ENCODE data around the gene HOXD11.

The HOXD11 gene

DNA sequence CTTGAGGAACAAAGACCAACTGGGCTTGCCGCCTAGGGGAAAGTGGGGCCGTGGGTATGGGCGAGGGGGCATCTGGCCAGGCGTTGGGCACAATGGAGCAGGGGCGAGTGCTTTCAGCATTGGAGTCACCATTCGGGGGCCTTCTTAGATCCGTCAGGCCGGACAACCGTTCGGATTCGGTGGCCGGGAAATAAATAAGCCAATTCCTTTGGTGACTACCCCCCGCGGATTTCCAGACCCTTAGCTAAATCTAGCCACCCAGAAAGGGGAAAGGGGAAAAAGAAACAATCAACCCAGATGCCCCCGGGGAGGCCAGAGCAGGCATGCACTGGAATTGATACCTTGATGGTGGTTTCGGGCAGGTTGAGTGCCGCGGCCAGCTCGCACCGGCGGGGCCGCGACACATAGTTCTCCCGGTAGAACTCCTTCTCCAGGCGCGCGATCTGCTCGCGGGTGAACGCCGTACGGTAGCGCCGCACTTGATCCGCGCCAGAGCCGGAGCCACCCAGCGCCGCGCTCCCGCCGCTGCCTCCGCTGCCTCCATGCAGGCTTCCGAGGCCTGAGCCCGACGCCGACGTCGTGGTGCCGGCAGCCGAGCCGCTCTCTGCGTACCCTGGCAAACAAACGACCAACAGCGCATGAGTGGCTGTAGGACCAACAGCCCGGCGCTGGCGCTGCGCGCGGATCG lies 25.1 kb upstream of the HOXD11 start:
- peak; percentile 27 for DNase-seq

DNA sequence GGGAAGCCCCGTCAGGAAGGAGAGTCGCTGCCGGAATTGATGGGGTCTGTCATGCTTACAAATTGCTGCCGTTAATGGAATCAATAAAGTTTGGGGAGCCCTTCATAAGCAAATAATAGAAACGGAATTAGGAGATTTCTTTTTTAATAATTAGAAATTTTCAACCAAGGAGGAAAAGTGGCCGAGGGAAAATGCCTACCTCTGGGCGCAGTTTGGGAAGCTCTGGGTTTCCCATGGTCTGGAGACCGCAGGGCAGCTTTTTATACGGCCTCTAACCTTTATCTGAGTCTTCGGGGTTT lies 24.6 kb upstream of the HOXD11 start:
- DNase-seq: no peak

DNA sequence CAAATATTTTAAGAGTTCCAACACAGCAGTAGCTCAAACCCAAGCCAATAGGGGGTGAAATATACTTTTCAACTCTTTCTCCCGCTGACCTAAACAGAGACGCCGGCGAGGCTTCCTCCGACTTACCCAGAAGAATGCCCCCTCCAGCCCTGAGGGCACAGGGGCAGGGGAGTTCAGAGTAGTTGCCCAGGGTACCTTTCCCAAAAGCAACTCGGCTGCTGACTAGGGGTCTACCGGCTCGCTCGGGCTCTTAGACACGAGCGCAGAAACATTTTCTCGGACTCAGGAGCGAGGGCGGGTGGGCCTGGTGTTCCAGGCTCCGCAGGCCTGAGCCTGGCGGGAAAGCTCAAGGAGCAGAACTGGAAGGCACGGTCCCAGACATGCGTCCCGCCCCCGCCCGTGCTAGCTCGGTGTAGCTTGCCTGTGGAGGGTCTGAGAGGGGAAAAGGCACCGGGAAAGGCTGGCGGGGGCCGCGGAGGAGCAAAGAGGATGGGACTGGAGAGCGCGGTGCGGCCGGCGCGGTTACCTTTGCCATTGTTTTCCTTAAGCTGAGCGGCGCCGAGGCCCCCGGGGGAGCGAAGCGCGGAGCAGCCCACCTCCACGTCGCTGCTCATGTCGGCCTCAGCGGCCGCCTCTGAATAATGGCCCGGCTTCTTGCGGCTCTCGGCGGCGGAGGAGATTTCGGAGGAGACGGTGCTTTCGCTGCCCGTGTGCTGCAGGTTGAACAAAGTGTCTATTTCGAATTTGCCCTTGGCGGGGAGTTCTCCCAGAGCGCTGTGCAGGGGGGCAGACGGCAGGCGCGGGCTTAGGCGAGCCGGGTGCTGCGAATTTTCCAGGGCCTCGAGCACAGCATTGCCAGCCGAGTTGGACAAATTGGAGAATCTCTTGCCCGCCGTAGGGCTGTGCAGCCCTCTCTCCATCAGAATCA lies 24.0 kb upstream of the HOXD11 start:
- DNase-seq: no peak

DNA sequence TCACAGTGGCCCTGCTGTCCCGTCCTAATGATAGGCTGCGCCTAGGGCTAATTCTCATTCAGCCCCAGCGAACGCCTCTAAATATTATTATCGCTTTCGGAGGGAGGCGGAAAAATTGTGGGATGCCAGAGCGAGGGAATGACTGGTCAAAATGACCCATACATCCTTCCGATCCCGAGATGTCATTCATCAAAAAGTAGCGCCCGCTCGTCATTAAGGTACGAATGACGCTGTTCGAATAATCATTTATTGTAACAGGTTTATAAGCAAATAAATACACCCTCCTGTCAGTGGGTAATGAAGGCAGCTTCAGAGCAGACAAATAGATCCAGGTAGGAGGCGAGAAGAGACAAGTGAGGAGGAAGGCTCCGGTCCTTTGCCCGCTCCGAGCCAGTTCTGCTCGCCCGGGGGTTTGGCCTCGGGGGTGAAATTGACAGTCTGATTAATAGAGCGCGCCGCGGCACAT lies 23.3 kb upstream of the HOXD11 start, which contains the start of gene EVX2:
Gene EVX2 (minus strand): TSS at position 167 of the 466 bp plus-strand sequence. CDS start 186 bp downstream, outside the sequence.
- no peak for DNase-seq

DNA sequence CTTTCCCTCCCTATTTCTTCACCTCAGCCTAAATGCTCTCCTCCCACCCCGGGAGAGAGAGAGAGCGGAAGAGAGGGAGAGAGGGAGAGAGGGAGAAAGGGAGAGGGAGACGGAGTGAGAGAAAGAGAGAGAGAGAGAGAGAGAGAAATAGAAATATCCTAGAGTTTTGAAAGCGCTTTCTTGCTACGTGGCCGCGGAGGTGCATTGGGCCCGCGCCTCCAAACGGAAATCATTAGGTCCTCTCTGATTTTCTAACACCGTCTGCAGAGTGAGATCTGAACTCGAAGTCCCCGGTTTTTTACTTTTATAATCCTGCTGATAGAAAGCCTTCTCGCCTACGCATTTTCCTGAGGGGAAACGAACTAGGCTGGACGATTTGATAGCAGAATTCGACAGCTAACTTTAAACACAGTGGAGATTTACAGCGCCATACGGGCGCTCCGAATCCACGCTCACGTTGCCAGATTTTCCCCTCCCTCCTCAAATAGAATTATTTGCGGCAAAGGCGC lies 22.4 kb upstream of the HOXD11 start:
- DNase-seq: no peak

DNA sequence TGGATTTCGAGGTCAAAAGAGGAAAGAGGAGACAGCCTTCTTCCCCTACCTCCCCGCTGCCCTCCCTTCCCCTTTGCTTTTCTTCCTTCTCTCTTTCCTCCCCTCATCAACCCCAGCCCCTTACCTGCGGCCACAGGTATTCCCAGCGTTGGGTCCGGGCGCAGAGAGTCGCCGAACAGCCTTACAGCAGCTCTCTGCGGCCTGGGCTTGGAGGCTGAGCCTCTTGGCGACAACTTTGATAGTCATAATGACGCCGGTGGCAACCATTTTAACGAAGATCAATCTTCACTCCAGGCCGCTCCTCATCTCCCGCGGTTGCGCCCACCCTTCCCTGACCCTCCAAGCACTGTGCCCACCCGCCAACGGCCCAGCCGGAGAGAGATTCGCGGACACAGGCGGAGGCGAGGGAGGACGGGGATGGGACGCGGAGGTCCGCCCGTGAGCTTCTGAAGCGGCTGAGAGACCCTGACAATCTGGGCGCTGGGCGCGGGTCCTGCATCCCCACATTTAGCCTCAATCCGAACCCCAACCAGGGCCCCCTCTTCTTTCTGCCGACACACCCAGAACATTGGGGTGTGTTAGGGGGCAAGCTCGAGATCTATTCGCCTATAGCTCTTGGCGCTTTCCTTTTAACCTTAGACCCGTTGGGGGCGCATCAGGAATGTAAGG lies 21.8 kb upstream of the HOXD11 start:
- DNase-seq: no peak

DNA sequence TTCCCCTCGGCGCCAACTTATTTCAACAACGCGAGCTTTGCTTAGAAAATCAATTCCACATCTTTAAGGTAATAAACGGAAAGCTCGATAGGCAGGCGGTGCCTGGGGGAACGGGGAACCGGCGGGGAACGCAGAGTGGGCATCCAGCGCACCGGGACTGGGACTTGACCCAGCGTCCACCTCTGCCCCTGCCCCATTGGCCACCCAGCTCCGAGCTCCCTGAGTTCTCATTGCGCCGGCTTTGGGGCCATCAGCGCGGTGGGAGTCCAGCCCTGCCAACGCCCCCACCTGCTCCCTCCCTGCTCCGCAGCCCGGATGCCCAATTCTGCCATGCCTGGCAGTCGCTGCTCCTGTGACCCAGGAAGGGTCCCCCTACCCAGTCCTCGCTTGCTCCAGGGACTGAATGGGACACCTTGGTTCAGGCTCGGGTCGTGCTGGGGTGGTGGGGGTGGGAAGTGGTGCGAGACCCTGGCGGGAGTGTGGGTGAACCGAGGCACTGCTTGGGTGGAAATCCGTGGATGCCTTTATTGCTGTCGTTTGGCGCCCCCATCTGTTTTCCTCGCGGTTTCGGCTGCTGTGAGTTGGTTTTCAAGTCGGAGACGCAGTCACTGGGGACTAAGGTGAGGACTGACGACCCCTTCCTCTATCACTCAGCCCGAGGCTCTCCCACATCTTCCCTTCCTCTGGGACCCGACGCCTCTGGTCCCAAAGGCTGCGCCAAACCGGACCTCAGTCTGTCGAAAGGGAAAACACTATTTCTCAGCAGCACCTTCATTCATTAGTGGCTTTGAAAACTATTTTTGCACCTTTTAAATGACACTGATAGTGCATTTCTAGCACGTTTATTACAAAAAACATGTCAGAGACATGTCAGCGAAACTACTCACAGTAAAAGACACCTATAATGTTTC lies 21.0 kb upstream of the HOXD11 start:
- peak; percentile 23 for DNase-seq

DNA sequence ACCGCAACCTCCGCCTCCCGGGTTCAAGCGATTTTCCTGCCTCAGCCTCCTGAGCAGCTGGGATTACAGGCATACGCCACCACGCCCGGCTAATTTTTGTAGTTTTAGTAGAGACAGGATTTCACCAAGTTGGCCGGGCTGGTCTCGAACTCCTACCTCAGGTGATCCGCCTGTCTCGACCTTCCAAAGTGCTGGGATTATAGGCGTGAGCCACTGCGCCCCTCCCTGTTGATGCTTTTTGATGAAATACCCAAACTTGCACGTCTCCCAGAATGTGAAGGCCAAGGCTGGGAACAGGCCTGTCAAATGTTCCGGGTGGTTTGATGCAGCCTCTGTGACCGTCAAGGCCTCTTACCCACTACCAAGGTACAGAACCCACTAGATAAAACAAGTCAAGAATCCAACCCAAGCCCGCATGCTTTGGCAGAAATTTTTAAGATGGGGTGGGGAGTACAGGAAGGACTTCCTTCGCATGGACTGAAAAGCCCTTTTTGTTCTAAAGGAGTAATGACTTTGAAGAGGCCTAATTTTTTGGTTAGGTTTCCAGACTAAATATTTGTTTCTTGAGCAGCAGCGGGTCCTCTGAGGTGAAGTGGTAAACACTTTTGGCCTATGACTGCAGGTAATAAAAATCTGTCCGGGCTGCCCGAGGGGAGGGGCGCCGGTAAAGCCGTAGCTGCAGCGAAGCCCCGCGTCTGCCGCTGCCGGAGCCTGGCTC lies 19.6 kb upstream of the HOXD11 start:
- DNase-seq: no peak

DNA sequence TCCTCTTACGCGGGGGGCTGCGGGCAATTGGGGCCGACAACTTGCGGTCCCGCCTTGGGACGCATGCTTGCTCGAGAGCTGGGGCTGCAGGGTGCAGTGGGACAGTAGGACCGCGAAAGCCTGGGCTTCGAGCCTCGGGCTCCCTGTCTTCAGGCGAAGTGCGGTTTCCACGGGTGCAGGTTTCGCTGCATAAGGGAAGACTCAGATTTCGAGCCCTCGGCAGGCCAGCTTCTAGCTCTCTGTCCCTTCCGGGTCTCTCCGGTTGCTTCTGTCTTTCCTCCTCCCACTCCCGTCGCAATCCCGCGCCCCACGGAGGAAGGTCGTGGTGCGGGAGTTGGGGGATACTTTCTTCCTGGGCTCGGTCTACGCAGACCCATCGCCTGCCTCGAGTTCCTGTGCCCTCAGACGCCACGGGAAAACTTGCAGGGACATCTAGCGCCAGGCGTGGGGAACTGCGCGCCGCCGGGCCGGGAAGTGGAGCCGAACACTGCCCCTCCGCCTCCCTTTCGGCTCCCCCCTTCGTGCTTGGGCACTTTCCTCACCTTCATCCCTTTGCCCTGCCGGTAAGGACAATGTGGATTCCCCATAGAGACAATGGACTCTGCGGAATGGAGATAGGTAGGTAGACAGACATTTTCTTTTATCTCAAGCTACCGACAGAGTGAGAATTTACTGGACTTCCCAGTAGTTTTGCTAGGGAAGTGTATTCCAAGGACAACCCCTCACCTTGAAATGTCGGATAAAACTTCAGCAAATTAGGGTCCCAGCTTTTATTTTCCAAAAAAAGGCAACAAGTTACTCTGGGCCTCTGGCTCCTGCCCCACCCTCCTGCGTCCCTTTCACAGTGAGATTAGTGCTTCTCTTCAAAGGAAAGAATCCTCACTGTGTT lies 18.8 kb upstream of the HOXD11 start:
- peak; percentile 41 for DNase-seq

DNA sequence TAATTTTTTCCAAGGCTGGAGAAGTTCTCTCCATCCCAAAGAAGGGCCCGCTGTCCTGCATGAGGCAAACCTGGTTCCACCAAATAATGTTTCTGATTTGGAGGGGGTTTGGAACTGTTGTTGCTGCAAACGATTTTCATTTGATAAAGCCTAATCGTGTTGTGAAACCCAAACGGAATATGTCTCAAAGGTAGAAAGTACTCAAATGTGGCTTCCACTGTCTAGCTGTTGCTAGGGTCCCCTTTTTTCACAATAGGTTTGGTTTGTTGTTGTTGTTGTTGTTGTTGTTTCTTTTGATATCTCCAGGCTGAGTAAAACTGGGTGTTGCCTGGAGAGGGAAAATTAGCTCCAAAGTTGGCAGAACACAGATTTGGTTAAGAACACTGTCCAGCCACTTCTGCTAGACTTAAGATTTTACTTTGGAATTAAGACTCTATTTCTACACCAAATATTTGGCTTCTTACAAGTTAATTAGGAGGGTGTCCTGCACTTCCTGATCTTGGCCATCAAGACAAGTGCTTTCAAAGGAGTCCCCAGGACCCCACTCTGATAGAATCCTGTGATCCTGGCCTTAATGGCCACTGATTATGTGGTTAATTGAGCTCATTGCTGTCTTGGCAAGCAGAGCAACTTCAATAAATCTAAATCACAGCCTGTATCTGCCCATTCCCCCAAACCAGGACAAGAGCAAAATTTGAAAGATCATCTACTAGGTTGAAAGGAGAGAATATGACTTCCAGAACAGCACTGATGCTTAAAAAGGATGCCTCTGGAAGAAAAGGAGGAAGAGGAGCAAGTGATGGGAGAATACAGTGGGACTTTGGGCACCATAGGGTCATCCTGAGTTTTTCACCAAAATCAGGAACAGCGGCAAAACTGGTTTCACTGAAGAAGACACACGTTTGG lies 17.9 kb upstream of the HOXD11 start:
- no peak for DNase-seq

DNA sequence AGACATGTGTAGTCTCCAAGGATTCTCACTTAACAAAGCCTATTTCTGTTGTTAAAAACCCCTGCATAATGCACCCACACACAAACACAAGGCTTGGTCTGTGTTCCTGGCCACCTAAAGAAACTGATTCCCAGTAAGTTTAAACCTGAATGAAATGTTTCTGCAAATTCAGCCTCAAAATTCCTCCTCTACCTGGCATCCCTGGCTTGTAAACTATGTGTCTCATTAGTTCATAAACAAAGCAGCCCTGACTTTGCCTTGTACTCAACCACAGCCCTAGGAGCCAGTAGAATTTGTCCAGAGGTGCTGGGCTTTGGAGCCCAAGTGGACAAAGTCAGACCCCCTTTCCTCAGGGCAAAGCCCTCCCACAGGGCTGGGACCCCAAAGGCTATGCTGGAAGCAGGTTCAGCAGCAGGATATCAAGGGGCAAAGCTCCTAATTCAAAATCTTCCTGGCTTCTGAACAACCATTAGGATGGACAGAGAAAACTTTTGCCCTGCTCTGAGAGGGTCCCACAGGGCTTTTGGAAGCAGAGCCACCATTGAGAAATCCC lies 17.2 kb upstream of the HOXD11 start:
- DNase-seq: no peak

DNA sequence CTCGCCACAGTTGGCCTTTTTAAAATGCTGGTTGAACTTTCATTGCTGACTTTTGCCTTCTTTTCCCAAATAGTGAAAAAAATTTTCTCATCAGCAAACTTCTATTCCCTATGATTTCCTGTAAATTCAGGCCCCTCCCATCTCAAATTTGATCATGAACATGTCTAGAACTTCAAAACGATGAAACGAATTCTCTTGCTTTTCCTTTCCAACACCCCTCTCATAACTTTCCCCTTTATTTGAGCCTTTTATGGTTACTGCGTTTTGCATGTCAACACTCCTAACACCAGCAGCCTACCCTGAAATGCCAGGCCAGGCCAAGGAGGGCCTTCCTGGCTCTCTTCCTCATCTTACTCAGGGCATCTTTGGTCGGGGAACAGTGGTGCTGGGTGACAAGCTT lies 16.2 kb upstream of the HOXD11 start:
- no peak for DNase-seq

DNA sequence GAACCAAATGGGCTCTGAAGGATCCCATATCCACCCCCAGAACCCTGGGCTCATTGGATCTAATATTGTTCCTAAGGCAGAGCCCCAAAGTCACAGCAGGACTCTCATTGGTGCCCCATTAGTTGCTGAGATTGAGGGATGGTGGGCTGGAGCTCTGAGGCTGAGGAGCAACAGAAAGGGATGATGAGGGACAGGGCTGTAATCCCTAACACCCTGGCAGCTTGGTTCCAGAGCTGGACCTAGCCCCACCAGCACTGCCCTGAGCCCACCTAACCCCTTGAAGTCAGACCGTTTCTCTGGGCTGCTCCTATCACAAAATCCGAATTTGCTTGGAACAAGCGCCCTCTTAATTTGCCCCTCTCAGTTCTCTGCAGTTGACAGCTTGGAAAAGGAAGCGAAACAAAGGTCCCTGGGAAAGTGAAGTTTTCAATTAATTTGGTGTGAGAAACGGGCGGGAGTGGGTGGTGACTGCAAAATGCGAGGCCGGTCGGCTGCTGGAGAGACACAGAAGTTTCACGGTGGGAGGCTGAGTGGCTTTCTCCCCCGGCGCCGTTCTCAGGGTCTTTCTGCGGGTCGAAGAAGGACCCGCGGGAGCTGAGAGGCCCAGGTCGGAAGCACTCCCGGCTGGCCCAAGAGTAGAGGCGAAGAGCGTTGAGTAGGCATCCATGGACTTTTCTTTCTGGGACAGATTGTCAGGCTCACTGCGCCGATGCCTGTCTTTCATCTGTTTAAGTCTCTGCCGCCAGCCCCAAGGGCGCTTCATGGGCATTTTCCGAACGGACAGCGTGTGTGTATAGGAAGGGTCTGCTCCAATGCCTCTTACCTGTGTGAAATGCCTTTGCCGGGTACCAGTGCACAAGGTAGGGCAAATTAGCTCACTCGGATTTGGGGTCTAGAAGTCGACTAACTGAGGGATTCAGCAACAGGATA lies 15.5 kb upstream of the HOXD11 start:
- DNase-seq: no peak

DNA sequence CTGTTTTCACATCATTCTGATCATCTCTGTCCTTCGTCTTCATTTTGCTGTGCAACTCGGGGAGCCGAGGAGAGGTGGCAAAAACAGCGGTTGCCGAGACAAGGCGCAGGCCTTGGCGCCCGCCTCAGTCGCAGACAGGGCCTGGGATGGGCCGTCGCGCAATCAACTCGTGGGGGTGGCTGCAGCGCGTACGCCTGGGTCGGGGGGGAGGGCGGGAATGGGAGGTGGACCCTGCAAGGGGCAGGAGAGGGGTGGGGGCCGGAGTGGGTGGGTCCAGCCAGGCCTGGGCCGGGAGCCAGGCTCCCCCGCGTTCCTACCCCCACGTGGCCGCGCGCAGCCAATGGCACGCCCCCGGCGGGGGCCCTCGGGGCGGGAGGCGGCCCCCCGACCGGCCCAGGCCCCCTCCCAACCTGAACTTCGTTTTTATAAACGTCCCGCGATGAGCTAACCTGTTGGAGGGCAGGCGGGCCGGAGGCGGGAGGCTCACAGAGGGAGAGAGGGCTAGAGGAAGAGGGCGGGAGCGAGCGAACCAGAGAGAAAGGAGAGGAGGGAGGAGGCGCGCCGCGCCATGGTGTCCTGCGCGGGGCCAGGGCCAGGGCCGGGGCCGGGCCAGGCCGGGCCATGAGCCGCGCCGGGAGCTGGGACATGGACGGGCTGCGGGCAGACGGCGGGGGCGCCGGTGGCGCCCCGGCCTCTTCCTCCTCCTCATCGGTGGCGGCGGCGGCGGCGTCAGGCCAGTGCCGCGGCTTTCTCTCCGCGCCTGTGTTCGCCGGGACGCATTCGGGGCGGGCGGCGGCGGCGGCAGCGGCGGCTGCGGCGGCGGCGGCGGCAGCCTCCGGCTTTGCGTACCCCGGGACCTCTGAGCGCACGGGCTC lies 14.6 kb upstream of the HOXD11 start, which contains the start of gene HOXD13:
Gene HOXD13 (plus strand): TSS at position 452 of the 875 bp plus-strand sequence. CDS start 170 bp downstream, at position 622.
- DNase-seq: no peak

DNA sequence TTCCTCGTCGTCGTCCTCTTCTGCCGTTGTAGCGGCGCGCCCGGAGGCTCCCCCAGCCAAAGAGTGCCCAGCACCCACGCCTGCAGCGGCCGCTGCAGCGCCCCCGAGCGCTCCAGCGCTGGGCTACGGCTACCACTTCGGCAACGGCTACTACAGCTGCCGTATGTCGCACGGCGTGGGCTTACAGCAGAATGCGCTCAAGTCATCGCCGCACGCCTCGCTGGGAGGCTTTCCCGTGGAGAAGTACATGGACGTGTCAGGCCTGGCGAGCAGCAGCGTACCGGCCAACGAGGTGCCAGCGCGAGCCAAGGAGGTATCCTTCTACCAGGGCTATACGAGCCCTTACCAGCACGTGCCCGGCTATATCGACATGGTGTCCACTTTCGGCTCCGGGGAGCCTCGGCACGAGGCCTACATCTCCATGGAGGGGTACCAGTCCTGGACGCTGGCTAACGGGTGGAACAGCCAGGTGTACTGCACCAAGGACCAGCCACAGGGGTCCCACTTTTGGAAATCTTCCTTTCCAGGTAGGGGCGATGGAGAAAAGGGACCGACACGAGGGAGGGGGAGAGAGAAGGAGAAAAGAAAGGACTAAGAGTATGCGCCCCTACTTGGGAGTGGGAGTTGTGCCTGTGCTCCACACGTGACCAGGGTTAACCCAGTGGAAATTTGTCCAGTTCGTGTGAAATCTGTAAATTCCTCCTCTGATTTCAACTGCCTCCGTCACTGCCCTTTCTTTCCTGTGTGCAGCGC lies 13.8 kb upstream of the HOXD11 start:
- no peak for DNase-seq

DNA sequence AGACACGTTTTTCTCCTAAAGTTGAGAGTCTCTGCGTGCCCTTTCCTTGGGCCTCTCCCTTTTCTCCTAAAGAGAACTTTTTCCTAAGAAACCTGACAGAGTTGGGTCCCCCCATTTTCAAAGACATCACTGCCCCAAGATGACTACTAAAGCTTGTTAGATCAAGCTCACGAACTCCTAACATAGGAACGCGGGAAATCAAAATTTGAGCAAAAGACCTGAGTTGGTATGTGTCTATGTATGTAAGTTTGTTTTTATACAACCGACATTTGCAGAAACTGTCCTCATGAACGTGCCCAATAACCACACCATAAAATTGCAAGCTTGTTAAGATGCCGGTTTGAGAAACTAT lies 13.2 kb upstream of the HOXD11 start:
- DNase-seq: no peak
